Liver (tissue), 9 donors: ENCODE measurements around the gene SLC8A2. TPM values are rescaled to one million over a fixed set of nuclear protein-coding genes. Genes with fewer than 3 reads are reported as not detected.

Experiments used
- DNase-seq: peaks from one replicate; pipeline ENCODE4 v3.0.0-alpha.2; 2017; ENCODE audit warnings: low spot score
- H3K27ac ChIP-seq, 2 donors: one replicate each; pipeline ENCODE4 v1.7.0; 2013; ENCODE audit warnings: inconsistent platforms in 2 of 2, low read length in 2 of 2, control low read depth in 1 of 2, low read depth in 1 of 2, mild to moderate bottlenecking in 1 of 2
- H3K27me3 ChIP-seq, 4 donors: one replicate each; pipeline versions ENCODE4 v1.6.1 to v1.7.0; 2013; ENCODE audit warnings: low read length in 3 of 4, inconsistent platforms in 1 of 4, mild to moderate bottlenecking in 1 of 4, moderate library complexity in 1 of 4; ENCODE audit not compliant: control insufficient read depth in 4 of 4, insufficient read depth in 4 of 4
- H3K36me3 ChIP-seq, 4 donors: one replicate each; pipeline versions ENCODE4 v1.6.1 to v1.7.0; 2013; ENCODE audit warnings: low read length in 3 of 4, mild to moderate bottlenecking in 3 of 4, low read depth in 1 of 4, moderate library complexity in 1 of 4; ENCODE audit not compliant: control insufficient read depth in 4 of 4, insufficient read depth in 3 of 4
- H3K4me1 ChIP-seq, 4 donors: one replicate each; pipeline versions ENCODE4 v1.6.1 to v1.7.0; 2013; ENCODE audit warnings: low read length in 3 of 4, mild to moderate bottlenecking in 3 of 4, moderate library complexity in 1 of 4; ENCODE audit not compliant: control insufficient read depth in 4 of 4, insufficient read depth in 4 of 4
- H3K4me3 ChIP-seq, 3 donors: one replicate each; pipeline versions ENCODE4 v1.6.1 to v1.7.0; 2013; ENCODE audit warnings: low read length in 3 of 3, control low read depth in 1 of 3, low read depth in 1 of 3, mild to moderate bottlenecking in 1 of 3
- H3K9ac ChIP-seq, 2 donors: one replicate each; pipeline ENCODE4 v1.7.0; 2013; ENCODE audit warnings: low read length in 2 of 2, mild to moderate bottlenecking in 2 of 2, moderate library complexity in 2 of 2, control low read depth in 1 of 2, low read depth in 1 of 2
- H3K9me3 ChIP-seq, 4 donors: one replicate each; pipeline versions ENCODE4 v1.6.1 to v1.7.0; 2013; ENCODE audit warnings: low read length in 3 of 4; ENCODE audit not compliant: control insufficient read depth in 4 of 4
- ATF3 ChIP-seq: IDR thresholded peaks from 2 replicates; pipeline ENCODE4 v1.6.1; 2016; ENCODE audit warnings: antibody characterized with exemption
- EGR1 ChIP-seq, 2 donors: IDR thresholded peaks; 2 replicates each; pipeline ENCODE4 v1.6.1; 2016 to 2018; ENCODE audit warnings: antibody characterized with exemption in 2 of 2, low read depth in 2 of 2
- FOXA1 ChIP-seq: IDR thresholded peaks from 2 replicates; pipeline ENCODE4 v1.6.1; 2016; ENCODE audit warnings: antibody characterized with exemption
- FOXA2 ChIP-seq: IDR thresholded peaks from 2 replicates; pipeline ENCODE4 v1.6.1; 2016; ENCODE audit warnings: antibody characterized with exemption
- GABPA ChIP-seq, 2 donors: IDR thresholded peaks in 1 of 2; conservative IDR thresholded peaks in 1 of 2; 2 replicates each; pipeline ENCODE4 v1.6.1; 2016; ENCODE audit warnings: antibody characterized with exemption in 2 of 2, mild to moderate bottlenecking in 1 of 2, moderate library complexity in 1 of 2
- HNF4A ChIP-seq, 2 donors: conservative IDR thresholded peaks; 2 replicates each; pipeline ENCODE4 v1.6.1; 2016; ENCODE audit warnings: antibody characterized with exemption in 2 of 2, mild to moderate bottlenecking in 2 of 2
- JUND ChIP-seq, 2 donors: IDR thresholded peaks; 2 replicates each; pipeline ENCODE4 v1.6.1; 2016; ENCODE audit warnings: antibody characterized with exemption in 2 of 2
- MAX ChIP-seq: IDR thresholded peaks from 2 replicates; pipeline ENCODE4 v1.6.1; 2016; ENCODE audit warnings: antibody characterized with exemption
- NR2F2 ChIP-seq: IDR thresholded peaks from 2 replicates; pipeline ENCODE4 v1.6.1; 2016; ENCODE audit warnings: antibody characterized with exemption
- RAD21 ChIP-seq, 2 donors: IDR thresholded peaks; 2 replicates each; pipeline ENCODE4 v1.6.1; 2016; ENCODE audit warnings: antibody characterized with exemption in 2 of 2, mild to moderate bottlenecking in 2 of 2
- REST ChIP-seq: IDR thresholded peaks from 2 replicates; pipeline ENCODE4 v1.6.1; 2016; ENCODE audit warnings: antibody characterized with exemption, mild to moderate bottlenecking
- YY1 ChIP-seq: IDR thresholded peaks from 2 replicates; pipeline ENCODE4 v1.6.1; 2016; ENCODE audit warnings: antibody characterized with exemption, mild to moderate bottlenecking
- WGBS: extraction: QIAGEN DNeasy Blood & Tissue Kit; methylation state at CpG from one replicate; pipeline ENCODE4 v1.1.7; 2013; 5-methylcytosine and 5-hydroxymethylcytosine counted together
- polyA plus RNA-seq, 2 donors: library from polyadenylated mRNA; stranded (reverse) in 1 of 2; unstranded in 1 of 2; fragments of 200-250 nt in 1 of 2; fragments of >200 nt in 1 of 2; fragmentation: Nextera tagmentation in 1 of 2; extraction: Ambion mirVana in 1 of 2; gene quantifications; one replicate each; pipeline versions ENCODE4 v1.2.1 to v1.2.3, GENCODE V29; 2013 to 2015
- total RNA-seq, 2 donors: library from RNA; depleted of rRNA; stranded (reverse); fragments of >200 nt; gene quantifications; one replicate each; pipeline ENCODE4 v1.2.3, GENCODE V29; 2014
- TF ChIP-seq, protein P1 (sequence below): IDR thresholded peaks from 2 replicates; pipeline ENCODE4 v1.6.1; 2016; ENCODE audit warnings: antibody characterized with exemption
- donor health status: healthy.
- donor health status: healthy.
- donor health status: healthy.
- donor health status: healthy.
- donor health status: healthy.

SLC8A2 gene
- total and polyA plus RNA-seq, 4 donors, result 0.01 to 0.25 TPM; not detected in 2

DNA sequence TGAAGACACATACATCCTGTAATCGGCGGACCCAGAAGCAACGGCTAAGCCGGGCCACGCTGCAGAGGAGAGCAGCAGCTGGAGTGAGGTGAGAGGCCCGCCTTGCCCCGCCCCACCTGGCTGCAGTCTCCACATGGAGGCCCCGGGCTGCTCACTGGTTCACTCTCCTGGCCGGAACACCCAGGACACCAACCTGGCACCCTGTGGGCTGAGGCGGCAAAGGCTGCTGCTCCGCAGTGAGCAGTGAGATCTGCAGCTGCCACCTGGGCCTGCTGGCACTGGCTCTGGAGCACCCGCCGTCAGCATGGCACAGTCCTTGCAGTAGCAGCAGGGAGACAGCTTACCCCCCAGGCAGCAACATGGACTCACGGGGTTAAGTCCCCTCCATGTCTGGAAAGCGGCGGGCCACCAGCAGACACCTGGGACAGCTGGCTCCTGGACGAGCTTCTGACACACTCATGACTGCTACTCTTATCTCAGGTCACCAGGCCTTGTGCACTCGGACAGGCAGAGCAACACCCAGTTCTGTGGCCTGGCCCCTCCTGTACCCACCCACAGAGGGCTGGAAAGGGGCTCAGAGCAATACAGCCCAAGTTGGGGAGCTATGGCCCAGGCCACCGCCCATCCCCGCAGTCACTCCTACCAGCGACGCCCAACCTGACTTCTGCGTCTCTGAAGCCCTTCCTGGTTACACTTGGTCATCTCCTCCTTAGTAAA lies 25.5 kb upstream of the SLC8A2 start:
- DNase-seq, result peak; percentile 75
- no peaks in the 10 kb centered on the region for H3K9me3 ChIP-seq
- TF ChIP-seq JUND (IDR thresholded peaks at IDR 0.05), result no peak
- no peak for TF ChIP-seq NR2F2
- no peak for TF ChIP-seq RAD21 (IDR thresholded peaks at IDR 0.05)
- TF ChIP-seq EGR1 (IDR thresholded peaks at IDR 0.05; ENCODE audit: low read depth in 2 of 2), result no peak
- TF ChIP-seq, protein P1, sequence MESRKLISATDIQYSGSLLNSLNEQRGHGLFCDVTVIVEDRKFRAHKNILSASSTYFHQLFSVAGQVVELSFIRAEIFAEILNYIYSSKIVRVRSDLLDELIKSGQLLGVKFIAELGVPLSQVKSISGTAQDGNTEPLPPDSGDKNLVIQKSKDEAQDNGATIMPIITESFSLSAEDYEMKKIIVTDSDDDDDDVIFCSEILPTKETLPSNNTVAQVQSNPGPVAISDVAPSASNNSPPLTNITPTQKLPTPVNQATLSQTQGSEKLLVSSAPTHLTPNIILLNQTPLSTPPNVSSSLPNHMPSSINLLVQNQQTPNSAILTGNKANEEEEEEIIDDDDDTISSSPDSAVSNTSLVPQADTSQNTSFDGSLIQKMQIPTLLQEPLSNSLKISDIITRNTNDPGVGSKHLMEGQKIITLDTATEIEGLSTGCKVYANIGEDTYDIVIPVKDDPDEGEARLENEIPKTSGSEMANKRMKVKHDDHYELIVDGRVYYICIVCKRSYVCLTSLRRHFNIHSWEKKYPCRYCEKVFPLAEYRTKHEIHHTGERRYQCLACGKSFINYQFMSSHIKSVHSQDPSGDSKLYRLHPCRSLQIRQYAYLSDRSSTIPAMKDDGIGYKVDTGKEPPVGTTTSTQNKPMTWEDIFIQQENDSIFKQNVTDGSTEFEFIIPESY, result no peak
- no peak for TF ChIP-seq FOXA1
- no peak for TF ChIP-seq ATF3
- TF ChIP-seq YY1, result no peak
- no peak for TF ChIP-seq MAX
- no peak for TF ChIP-seq REST
- TF ChIP-seq HNF4A (conservative IDR thresholded peaks at IDR 0.05), result no peak
- TF ChIP-seq FOXA2, result no peak
- peaks cover 19 to 79% (median 30%) of the 10 kb centered on the region in 4 donors for H3K36me3 ChIP-seq
- H3K27me3 ChIP-seq, result no peaks in the 10 kb centered on the region
- no peak overlapping the region for H3K4me3 ChIP-seq
- 88% methylated on average over 23 of the region's 23 CpGs for WGBS
- H3K9ac ChIP-seq, result no peak overlapping the region
- no peak overlapping the region for H3K27ac ChIP-seq
- peaks cover 0 to 4% (median 1%) of the 10 kb centered on the region in 4 donors for H3K4me1 ChIP-seq

DNA sequence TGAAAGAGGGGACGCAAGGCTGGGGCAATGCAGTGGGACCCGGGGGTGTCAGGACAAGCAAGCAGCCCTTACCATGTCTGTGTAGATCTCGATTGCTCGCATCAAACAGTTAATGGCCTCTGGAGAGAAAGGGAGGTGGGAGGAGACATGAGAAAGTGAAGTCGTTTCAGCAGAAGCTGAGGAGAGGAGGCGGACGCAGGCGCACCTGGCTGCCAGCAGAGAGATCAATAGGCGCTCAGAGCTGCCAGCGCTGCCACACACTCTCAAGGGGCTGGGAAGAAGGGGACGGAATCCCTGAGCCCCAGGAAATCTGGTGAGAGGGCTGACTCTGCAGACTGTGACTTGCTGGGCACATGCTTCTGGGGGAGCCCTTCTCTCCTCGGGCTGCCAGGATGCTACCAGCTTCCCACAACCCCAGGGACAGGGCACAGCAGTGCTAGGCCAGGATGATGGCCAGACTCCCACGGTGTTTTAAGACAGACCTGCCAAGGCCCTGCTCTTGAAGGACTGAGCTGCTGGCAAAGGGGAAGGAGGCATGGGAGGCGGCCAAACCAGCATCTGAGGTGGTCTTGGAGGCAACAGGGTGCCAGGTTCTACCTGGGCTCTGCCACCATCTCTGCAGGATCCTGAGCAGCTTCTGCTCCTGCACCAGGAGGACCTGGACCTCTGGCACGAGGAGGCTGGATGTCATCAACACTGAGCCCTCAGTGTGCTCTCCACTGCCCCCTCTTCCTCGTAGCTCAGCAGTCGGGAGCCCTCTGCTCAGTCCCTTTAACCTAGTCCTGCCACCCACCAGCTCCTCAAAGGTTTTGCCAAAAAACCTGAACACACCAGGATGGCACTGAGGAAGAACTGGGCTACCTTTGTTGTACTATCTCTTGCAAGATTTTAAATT lies 24.0 kb upstream of the SLC8A2 start:
- no peak for DNase-seq
- WGBS, result 64% methylated on average over 17 of the region's 17 CpGs
- H3K27me3 ChIP-seq, result no peaks in the 10 kb centered on the region
- H3K36me3 ChIP-seq, result peaks cover 21 to 82% (median 32%) of the 10 kb centered on the region in 4 donors
- H3K9me3 ChIP-seq, result no peaks in the 10 kb centered on the region
- H3K27ac ChIP-seq, result no peak overlapping the region
- H3K4me1 ChIP-seq, result peaks cover 0 to 4% (median 1%) of the 10 kb centered on the region in 4 donors
- no peak overlapping the region for H3K4me3 ChIP-seq
- no peak overlapping the region for H3K9ac ChIP-seq
- TF ChIP-seq GABPA (IDR thresholded peaks at IDR 0.05 in 1 of 2, conservative IDR thresholded peaks at IDR 0.05 in 1 of 2), result no peak
